Measurements from ENCODE around the gene USO1. TPM values are rescaled to one million over a fixed set of nuclear protein-coding genes. Genes with fewer than 3 reads are reported as not detected.

USO1 gene
- total RNA-seq, 2 donors from 2014 or later: 57.6 to 89.7 TPM

GRCh38 chr4:75733369-75733768 is 9.0 kb downstream of the USO1 start:
- no peaks in the 10 kb centered on the region for H3K36me3 ChIP-seq (replicated peaks in 1 of 2; ENCODE audit: insufficient read depth in 1 of 2, low read depth in 2 of 2)
- no peak overlapping the region for H3K27ac ChIP-seq
- H3K4me3 ChIP-seq: no peak overlapping the region
- H3K27me3 ChIP-seq: no peaks in the 10 kb centered on the region
- ATAC-seq (no peak), DNase-seq (no peak)
- intact Hi-C loops (cut with DNase I): no loop called here
- no peak for TF ChIP-seq CTCF (IDR thresholded peaks at IDR 0.05)
- no peak for TF ChIP-seq POLR2A (IDR thresholded peaks at IDR 0.05)
- H3K4me1 ChIP-seq: peaks cover 23% of the 10 kb centered on the region
- H3K9me3 ChIP-seq: no peaks in the 10 kb centered on the region

DNA sequence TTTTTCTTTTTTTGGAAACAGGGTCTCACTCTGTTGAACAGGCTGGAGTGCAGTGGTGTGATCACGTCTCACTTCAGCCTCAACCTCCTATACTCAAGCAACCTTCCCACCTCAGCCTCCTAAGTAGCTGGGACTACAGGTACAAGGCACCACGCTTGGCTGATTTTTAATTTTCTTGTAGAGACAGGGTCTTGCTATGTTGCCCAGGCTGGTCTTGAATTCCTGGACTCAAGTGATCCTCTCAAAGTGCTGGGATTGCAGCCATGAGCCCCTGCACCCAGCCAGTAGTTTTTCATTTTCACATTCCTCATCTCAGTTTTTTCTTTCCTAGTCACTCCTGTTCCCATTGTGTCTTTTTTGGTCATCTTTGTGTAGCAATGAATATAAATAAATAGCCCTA is 11.1 kb downstream of the USO1 start:
- peaks cover 12% of the 10 kb centered on the region for H3K4me1 ChIP-seq
- intact Hi-C loops (cut with DNase I): no loop called here
- no peak for ATAC-seq
- H3K27me3 ChIP-seq: no peaks in the 10 kb centered on the region
- WGBS, 2 donors: 91% methylated on average over 2 of the region's 2 CpGs
- no peaks in the 10 kb centered on the region for H3K36me3 ChIP-seq (replicated peaks in 1 of 2; ENCODE audit: insufficient read depth in 1 of 2, low read depth in 2 of 2)
- no peak overlapping the region for H3K4me3 ChIP-seq
- TF ChIP-seq CTCF (IDR thresholded peaks at IDR 0.05) (no peak), POLR2A (IDR thresholded peaks at IDR 0.05) (no peak)
- no peak overlapping the region for H3K27ac ChIP-seq
- DNase-seq: no peak
- H3K9me3 ChIP-seq: no peaks in the 10 kb centered on the region

GRCh38 chr4:75736862-75737261 is 12.5 kb downstream of the USO1 start:
- no peak for ATAC-seq
- WGBS, 2 donors: 54 to 62% methylated on average over 2 of the region's 2 CpGs

GRCh38 chr4:75737398-75737797 is 13.0 kb downstream of the USO1 start:
- Histone ChIP-seq H3K27me3 (no peaks in the 10 kb centered on the region), H3K9me3 (no peaks in the 10 kb centered on the region), H3K4me3 (no peak overlapping the region), H3K36me3 (replicated peaks in 1 of 2; ENCODE audit: insufficient read depth in 1 of 2, low read depth in 2 of 2) (no peaks in the 10 kb centered on the region), H3K27ac (no peak overlapping the region), H3K4me1 (peaks cover 10% of the 10 kb centered on the region)
- intact Hi-C loops (cut with DNase I): no loop called here
- TF ChIP-seq POLR2A (IDR thresholded peaks at IDR 0.05) (no peak), CTCF (IDR thresholded peaks at IDR 0.05) (no peak)
- DNase-seq (no peak), ATAC-seq (no peak)
- 87 to 89% methylated on average over 2 of the region's 2 CpGs for WGBS, 2 donors

More at GRCh38 chr4:75736862-75737261, 12.5 kb downstream of the USO1 start:
- intact Hi-C loops (cut with DNase I): no loop called here
- Histone ChIP-seq H3K36me3 (replicated peaks in 1 of 2; ENCODE audit: insufficient read depth in 1 of 2, low read depth in 2 of 2) (no peaks in the 10 kb centered on the region), H3K9me3 (no peaks in the 10 kb centered on the region), H3K27ac (no peak overlapping the region), H3K27me3 (no peaks in the 10 kb centered on the region), H3K4me1 (peaks cover 5% of the 10 kb centered on the region), H3K4me3 (no peak overlapping the region)
- TF ChIP-seq POLR2A (IDR thresholded peaks at IDR 0.05): no peak
- TF ChIP-seq CTCF (IDR thresholded peaks at IDR 0.05): no peak
- DNase-seq: no peak

DNA sequence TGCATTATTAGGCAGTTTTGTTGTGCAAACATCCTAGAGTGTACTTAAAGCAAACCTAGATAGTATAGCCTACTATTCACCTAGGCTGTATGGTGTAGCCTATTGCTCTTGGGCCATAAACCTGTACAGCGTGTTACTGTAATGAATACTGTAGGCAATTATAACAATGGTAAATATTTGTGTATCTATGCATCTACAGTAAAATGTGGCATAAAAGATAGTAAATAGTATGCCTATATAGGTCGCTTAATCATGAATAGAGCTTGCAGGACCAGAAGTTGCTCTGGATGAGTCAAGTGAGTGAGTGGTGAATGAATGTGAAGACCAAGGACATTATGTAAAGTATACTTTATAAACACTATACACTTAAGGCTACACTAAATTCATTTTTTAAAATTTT is 16.6 kb downstream of the USO1 start:
- TF ChIP-seq CTCF (IDR thresholded peaks at IDR 0.05) (no peak), POLR2A (IDR thresholded peaks at IDR 0.05) (no peak)
- Histone ChIP-seq H3K27ac (no peak overlapping the region), H3K27me3 (no peaks in the 10 kb centered on the region), H3K9me3 (no peaks in the 10 kb centered on the region), H3K4me1 (peaks cover 19% of the 10 kb centered on the region), H3K36me3 (replicated peaks in 1 of 2; ENCODE audit: insufficient read depth in 1 of 2, low read depth in 2 of 2) (no peaks in the 10 kb centered on the region), H3K4me3 (no peak overlapping the region)
- no peak for DNase-seq
- ATAC-seq: no peak
- 90% methylated on average over 2 of the region's 2 CpGs for WGBS, 2 donors
- intact Hi-C loops (cut with DNase I): no loop called here

All from body of pancreas (tissue), 4 donors.